NCI-H446 (cell line): ENCODE measurements around the gene HEBP1.
A peak's percentile ranks its signal among the peaks of the same experiment; 100 is the strongest.

Source experiments
- DNase-seq, 2 experiments: peaks; one replicate each; lab custom pipeline; 2025; lab: John Stamatoyannopoulos, UW

Gene HEBP1

GRCh38 chr12:12990700-12991468 is 9.2 kb downstream of the HEBP1 start:
- no peak for DNase-seq

DNA sequence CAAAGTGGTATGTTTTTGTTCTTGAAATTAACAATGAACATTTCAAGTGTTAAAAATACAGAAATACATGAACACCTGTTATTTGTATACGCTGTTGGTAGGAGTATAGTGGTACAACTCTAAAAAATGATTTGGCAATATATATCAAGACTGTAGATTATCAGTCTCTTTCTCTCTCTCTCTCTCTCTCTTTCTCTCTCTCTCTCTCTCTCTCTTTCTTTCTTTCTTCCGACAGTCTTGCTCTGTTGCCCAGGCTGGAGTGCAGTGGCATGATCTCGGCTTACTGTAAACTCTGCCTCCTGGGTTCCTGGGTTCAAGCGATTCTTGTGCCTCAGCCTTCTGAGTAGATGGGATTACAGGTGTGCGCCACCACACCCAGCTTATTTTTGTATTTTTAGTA is 12.6 kb downstream of the HEBP1 start:
- DNase-seq, result no peak

DNA sequence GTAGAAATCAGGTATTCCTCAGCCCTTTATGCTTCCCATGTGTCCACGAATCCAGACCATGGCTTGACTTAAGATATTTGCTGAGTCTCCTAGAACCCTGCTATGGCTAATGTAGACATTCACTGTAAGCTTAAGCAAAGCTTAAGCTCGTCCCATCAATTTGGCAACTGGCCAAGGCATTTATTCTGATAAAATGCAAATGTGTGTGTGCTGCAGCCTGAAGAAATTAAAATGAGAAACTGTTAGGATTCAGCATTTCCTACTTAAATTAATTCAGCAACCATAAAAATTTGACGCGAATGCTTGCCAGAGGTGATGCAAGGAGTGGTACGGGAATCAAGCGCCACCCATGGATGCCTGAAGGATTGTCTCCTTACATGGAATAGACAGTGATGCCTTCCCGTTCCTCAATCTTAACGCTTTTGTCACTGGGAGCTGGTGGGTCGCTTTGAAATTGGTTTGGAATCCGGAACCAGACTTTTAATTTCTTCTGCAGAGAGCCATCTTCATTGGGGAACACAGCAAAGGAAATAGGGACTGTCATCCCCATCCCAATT is 13.2 kb downstream of the HEBP1 start:
- DNase-seq, result no peak

GRCh38 chr12:12985817-12986408 is 14.2 kb downstream of the HEBP1 start:
- DNase-seq, result no peak

DNA sequence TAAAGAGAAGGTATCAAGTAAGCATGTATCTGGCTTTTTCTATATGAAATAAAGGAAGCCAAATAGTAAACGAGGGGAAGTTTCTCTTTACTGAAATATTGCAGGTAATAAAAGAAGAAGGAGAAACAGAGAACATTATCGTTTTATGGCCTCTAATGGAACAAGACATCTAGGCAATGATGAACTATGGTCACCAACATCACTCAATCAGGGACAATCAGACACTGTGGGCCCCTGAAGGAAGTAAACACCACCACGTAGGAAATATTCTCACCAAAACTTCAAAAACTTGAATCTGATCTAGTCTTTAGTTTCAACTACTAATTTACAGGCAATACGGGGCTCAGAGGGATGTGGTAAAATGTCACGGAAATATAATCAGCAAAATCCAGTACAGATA is 15.9 kb downstream of the HEBP1 start:
- no peak for DNase-seq

DNA sequence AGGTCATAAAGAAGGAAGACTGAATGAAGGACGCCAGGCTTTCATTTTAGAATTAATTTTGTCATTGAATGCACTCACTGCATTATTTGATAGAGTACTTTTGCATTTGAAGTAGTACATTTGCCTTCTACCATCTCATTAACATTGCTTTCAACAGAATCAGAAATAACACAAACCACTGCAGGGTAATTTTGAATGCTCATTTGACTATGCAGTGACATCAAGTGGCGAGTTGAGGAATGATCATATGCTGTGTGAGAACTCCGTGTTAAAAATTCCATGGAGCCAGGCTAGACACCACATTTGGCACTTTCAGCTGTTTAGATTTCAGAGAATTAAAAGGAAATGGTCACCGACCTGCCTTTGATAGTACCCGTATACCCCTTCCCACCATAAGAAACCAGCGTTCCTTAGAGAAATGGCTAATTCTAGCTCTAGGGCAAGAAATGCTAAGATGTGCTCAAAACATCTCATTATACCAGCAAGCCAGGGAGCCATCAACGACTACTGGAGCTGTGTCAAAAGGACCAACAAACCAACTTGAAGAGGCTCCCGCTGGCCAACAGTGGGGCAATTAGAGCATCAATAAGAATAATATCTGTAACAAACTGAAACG is 16.5 kb downstream of the HEBP1 start:
- peak in 1 of 2 experiments; percentile 44 for DNase-seq

DNA sequence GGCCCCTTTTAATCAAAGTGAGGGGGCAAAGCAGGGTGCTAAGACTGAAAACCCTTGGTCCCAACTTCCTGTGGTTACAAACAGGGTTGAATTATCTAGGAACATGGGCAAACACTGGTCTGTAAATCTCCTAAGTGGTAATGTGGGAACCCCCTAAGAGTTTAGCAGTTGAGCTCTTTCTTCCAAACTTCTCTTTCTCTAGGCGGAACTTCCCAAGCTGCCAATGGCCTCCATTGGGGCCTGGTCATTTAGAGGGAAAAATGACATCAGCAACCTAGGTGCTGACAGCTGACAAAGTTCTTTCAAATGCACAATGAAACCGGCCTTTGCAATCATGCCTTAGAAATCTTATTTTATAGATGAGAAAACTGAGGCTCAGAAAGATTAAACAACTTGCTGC is 17.7 kb downstream of the HEBP1 start:
- DNase-seq, result no peak

DNA sequence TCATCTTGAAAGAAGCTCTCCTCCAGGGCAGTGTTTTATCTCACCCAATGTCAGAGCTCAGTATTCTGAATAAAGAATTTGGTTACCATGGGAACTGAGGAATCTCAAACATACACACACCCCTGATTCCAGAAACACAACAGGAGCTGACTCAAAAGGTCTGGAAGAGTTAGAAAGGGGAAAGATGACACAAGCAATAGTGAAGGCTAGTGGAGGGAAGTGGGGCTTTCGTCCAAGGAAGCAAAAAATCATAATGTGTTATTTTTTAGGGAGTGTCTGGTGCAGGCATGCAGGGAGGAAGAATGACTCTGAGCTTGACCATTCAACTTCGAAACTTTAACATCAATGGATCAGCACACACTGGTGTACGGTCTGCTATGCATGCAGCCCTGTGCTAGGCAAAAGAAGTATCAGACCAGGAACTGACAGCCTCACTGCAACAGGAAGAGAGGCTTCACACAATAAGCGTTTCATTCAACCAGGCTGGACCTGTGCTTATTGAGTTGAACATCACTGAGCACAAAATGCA is 20.3 kb downstream of the HEBP1 start:
- no peak for DNase-seq

DNA sequence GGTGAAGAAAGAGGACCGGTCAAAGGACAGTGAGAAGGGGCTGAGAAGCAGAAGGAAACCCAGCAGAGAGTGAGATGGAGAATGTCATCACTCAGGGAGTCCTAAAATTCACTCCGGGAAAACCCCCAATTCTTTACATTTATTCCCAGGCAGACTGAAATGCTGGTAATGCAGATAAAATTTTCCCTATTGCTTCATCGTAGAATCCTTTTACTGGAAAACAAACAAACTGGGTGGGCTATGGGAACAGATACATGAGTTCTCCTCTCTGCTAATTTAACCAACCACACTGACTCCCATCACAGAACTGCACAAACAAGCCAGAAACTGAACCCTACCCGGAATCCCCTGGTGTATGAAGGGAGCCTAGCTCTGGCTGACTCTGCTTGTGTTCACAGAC is 20.9 kb downstream of the HEBP1 start:
- DNase-seq, result no peak

GRCh38 chr12:12977231-12977630 is 22.8 kb downstream of the HEBP1 start:
- DNase-seq, result no peak

- DNase-seq, result no peak
These were observed 23.7 kb downstream of the HEBP1 start for GRCh38 chr12:12976366-12976765.

GRCh38 chr12:12975322-12976077 is 24.6 kb downstream of the HEBP1 start:
- no peak for DNase-seq

DNA sequence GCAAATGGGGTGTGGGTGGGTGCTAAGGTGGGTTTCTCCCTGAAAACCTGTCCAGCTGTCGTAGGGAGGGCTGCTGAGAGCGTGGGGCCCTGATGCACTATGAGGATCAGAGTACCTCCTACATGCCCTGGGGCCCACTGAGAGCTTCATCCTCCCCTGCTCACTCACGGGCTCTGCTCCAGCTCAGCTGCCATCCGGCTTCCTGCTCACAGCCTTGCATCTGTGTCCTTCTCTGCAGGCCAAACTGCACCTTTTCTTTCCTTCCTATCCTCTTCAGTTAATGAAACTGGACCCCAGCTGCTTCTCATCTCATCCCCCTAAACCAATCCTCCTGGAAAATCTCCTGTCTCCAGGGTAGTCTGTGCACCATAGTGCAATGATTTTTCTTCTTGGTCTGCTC is 25.9 kb downstream of the HEBP1 start:
- no peak for DNase-seq

DNA sequence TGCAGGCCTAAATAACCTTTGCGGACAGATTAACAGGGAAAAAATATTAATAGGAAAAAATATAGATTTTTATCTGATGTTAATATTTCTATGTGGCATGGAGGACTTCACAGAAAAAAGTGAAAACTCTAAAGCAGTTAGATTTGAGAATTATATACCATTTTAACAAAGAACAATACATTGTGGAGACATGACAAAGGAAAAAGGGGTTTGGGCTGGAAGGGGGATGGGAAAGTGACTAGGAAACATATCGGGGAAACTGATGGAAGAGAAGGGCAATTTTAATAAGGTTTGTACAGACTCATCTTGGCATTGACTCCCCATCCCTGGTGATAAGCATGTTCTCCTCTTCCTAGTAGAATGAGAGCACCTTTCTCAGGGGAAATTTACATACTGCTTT is 27.0 kb downstream of the HEBP1 start:
- no peak for DNase-seq

- DNase-seq, result no peak
These were observed 34.2 kb downstream of the HEBP1 start for GRCh38 chr12:12965836-12966235.

DNA sequence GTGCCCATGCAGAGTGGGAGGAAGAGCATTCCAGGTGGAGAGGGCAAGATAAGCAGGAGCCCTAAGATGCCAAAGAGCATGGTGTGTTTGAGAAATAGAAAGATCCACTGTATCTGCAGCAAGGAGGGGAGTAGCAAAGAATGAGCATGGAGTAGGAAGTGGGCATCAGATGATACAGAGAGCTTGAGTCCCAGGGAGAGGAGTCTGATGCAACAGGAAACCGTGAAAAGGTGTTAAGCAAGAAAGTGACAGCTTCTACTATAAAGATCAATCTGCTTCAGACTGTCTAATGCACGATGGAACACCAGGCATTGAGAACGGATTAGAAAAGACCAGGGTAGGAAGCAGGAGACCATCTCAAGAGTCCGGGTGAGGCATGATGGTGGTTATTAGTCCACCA is 35.8 kb downstream of the HEBP1 start:
- DNase-seq, result no peak

- DNase-seq, result no peak
These were observed 39.3 kb downstream of the HEBP1 start for GRCh38 chr12:12960639-12961209.

DNA sequence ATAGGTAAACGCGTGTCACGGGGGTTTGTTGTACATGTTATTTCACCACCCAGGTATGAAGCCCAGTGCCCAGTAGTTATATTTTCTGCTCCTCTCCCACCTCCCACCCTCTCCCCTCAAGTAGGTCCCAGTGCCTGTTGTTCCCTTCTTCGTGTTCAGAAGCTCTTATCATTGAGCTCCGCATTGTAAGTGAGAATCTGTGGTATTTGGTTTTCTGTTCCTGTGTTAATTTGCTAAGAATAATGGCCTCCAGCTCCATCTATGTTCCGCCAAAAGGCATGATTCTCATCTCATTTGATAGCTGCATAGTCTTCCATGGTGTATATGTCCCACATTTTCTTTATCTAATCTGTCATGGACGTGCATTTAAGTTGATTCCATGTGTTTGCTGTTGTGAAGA is 41.2 kb downstream of the HEBP1 start:
- no peak for DNase-seq

DNA sequence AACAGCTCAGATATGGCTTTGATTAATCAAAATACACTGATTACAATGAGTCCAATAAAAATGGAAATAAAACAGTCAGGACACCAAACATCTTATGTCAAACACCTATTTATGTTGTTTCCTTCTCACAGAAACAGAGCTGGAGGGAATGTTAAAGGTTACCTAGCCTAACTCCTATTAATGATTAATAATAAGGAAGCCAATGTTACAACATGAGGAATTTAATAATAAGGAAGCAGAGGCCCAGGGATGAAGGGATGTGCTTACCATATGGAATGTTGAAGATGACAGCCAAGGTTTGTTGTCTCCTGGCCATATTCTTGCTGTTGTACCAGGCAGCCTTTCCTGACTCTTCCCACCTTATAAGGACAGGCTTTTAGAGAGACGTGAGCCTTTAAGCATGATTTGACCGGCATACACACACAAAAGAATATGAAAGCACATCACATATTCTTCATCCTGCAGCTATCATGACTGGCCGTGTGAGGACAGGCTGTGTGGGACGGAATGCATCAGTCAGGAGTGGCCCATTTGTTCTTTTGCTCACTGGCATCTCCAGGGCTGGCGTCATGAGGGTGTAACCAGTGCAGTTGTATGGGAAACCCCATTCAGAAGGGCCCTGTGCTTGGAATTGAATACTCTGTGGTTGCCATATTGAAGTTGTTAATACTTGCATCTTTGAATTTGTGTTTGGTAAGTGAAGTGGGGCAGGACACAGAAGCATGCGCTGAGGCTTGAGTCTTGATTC is 45.0 kb downstream of the HEBP1 start:
- no peak for DNase-seq

DNA sequence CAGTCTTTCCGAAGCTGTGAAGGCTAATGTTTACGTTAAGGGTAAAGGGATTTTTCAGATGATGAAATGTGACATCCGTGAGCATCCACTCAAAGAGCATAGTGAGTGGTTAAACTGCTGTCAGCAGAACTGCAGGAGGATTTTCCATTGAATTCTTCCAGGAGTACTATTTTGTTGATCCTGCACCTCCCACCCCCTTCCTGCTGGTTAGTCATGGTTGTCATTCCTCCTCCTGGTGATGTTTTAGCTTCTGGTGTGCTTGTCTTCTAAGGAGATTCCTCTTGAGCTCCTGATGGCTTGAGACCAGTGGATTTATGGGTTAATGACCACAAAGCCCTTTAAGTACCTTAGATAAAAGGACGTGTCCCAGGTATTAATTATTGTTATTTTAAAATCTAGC is 45.7 kb downstream of the HEBP1 start:
- DNase-seq, result no peak

GRCh38 chr12:12952036-12952435 is 48.0 kb downstream of the HEBP1 start, which contains the start of gene GPRC5D:
Gene GPRC5D (minus strand): TSS chr12:12952170. CDS start chr12:12950384, 1,786 bp downstream.
- no peak for DNase-seq
